Measurements from ENCODE around the gene ACAN.
A peak's percentile ranks its signal among the peaks of the same experiment; 100 is the strongest.
"Not testable (repeated sequence)": the region's sequence is repeated elsewhere in the genome, so short reads cannot be mapped to it uniquely, and the experiment has no call there.

Gene ACAN

DNA sequence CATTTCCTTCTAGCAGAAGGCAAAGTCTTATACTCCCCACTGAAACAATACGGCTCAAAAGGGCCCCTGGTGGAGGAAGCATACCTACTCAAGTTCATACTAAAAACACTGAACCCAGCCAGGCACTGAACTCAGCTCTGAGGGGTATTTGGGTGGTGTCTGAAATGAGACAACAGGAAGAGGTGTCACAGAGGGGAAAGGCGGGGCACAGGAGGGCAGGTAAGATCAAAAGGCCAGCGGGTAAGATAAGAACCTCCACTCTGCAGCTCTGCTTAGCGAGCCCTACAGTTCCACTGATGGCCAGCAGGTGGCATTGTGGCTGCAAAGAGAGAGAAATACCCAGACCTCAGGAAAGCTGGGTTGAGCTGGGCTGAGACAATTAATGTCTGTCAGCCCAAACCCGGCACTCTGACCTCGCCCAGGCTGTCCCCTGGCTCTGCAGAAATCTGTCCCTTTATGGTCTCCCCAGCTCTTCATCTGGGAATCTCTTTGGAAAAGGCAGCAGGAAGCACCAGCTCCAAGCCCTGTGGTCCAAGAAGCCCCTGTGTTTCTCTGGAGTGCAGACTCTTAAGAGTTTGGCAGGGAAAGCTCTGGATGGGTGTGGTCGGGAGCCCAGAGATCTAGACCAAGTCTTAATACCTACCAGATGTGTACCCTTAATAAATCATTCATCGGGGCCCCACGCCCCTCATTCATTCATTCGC lies 101.5 kb downstream of the ACAN start:
- DNase-seq: peak; percentile 93

DNA sequence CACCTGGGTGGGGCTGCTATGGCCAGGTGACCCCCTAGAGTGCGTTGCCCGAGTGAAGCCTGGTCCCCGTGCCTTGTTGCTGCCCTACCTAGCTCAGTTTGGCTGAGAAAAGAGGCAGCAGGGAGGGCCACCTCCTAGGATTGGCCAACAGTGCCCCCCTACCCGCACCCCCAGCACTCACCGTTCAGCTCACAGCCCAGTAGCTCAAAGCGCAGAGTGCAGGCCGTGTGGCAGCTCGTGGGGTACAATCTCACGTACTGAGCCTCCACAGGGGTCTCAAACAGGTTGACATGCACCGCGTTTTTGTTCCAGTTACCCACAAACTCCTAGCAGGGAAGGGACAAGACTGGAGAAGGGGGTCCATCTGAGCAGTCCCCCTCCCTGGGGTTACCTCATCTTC lies 102.3 kb downstream of the ACAN start:
- no peak for DNase-seq

DNA sequence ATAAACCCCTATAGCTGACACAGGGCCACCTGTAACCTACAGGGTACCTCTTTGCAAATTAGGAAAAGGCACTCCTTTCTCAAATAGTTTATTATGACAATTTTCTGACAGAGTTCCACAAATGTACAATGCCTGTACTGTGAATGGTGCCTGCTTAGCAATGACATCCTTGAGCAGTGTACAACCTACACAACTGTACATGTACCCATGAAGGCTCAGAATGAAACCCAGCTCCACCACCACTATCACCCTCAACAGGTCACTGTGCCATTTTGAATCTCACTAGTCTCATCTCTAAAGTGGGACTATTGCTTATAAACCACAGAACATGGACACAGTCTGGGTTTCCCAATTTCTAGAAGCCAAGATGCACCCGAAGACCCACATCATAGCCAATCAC lies 102.9 kb downstream of the ACAN start:
- DNase-seq: no peak

DNA sequence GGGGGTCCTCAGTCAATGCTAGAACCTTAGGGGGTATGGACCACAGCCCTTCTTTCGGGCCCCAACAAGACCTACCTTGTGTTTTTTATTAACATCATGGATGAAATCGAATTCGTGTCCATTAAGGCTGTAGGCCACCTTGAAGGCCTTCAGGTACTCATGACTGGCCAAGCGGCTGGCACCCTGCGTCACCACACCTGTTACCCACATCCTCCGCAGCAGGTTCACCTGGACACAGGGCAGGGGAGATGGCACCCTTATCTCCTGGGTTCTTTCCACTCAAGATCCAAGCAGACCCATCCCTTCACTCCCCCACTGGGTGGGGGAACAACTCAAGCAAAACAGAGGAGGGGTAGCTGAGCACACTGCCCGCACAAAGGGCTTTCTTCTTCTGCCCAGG lies 103.3 kb downstream of the ACAN start:
- no peak for DNase-seq

DNA sequence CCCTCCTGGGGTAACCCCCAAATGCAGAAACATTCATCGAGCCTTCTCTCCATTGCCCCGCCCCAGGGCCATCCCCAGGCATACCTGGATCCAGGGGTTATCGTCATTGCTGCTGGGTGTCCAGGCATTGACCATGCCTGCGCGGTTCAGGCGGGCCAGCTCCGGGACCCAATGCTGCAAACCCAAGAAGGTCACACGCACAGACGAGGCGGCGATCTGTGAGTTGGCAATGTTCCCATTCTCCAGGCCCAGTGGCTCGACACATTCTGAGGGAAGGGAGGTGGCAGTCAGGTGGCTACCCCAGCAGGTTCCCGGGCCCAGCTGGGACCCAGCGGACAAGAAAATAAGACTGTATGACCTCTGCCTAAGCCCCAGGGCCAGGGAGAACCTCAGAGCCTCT lies 103.9 kb downstream of the ACAN start:
- no peak for DNase-seq

DNA sequence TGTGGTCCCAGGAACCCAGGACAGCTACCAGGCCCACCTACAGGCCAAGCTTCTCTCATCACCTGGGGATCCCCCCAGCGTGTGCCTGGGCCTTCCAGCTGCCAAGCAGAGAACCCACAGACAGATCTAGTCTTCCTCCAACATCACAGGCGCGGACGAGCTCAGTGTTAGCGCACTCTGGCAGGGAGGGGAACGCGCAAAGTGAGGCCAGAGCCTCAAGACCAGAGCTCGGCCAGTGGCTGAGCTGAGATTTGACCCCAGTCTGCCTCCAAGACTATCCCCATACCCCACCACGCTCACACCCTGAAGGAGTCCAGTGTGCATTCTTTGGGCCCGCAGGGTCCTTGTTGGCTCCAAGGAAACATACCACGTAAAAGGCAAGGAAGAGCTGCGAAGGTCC lies 104.9 kb downstream of the ACAN start:
- DNase-seq: no peak

DNA sequence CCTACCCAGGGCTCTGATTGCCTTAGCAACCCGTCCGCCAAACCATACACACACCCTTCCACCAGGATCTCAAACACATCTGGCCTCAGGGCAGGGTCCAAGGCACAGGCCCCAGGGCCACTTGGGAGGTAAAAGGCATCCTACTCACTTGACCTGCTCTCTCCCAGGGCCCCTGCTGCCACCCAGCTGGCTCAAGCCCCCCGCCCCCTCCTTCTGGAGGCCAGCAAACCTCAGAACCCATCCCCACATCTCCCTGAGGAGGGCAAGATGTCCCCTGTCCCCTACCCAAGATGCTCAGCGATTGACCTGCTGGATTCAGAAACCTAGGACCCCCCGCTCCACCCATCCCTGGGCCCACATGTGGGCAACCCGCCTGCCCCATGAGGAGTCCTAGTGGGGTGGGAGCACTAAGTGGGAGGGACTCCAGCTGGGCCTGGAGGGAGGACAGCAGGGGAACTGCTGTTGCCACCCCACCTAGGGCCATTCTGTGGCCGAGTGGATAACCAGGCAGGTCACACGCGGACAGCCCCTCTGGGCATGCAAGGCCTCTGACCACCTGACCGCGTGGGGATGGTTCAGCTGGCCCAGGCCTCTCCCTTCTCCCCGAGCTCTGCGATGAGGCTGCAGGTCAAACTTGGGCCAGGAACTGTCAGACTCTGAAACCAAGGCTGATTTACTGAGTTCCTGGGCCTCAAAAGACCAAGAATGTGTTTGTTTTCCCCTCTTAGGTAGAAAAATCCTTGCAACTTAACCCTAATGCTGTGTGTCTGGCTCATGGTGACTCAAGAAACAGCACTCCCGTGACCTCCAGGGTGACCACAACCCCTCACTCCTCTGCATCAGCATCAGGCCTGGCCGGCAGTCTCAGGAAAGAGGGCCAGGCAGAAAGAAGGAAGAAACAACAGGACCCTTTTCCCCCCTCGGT lies 105.7 kb downstream of the ACAN start:
- DNase-seq: no peak

DNA sequence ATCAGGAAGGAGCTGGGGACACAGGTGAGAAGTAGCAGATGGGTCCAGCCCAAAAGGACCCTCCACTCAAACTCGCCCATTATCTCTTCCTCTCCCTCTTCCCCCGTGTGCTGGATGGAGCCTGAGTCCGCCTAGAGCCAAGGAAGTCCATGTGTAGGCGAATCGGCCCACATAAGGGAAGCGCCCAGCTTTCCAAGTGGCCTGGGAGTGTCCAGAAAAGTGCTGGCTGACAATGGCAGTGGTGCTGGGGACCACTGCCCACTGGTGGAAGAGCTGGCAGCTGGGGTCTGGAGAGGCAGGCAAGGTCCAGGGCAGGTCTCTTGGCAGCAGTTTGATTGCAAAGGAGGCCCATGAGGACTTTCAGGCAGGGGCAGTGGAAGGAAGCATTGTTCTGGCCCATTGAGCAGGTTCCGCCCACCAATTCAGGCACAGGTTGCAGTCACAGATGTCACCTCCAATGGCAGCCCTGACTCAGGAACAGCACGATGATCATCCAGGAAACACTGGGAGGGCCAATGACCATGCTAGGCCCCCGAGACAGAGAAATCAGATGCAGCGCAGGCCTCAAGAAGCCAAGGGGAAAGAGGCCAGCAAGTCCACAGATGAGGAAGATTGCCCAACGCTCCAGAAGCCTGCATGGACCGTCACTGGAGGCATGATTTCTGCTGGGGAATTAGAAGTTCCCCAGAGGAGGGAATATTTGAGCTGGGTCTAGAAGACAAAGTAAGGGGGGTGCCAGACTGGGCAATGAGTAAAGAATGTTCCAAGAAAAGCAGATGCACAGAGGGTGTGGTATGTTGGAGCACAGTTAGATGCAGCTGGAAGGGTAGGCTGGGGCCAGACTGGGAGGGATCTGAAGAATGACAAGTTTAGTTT lies 107.0 kb downstream of the ACAN start:
- no peak for DNase-seq

DNA sequence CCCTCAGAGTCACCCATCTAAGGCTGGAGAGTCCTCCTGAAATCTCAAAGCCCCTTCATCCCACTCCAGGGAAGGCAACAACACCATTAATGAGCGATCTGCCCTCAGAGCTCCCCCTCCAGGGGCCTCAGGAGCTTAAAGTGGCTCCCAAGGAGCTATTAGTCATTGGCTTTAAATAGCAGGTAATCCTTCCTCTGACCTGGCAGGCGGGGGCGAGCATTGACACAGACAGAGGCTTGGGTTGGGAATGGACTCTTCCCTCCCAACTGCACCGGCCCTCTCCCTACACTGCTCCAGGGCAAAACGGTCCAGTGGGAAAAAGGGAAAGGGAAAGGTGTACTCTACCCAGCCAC lies 108.5 kb downstream of the ACAN start:
- no peak for DNase-seq

DNA sequence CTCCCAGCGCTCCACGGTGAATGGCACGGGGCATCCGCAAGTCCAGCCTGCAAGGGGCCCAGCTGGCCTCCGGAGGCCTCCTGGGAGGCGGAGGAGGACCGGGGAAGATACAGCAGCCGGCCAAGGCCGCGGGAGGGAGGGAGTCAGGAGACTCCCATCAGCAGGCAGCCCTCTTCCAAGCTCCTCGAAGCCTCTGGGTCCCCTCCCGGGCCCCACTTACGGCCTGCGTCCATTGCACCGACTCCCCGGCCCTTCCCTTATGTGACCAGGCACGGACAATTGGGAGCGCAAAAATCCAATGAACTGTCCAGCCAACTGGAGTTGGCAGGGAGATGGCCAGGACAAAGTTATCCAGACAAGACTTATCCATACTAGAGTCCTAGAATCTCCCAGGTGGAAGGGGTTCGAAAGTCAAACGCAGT lies 109.3 kb downstream of the ACAN start:
- no peak for DNase-seq

DNA sequence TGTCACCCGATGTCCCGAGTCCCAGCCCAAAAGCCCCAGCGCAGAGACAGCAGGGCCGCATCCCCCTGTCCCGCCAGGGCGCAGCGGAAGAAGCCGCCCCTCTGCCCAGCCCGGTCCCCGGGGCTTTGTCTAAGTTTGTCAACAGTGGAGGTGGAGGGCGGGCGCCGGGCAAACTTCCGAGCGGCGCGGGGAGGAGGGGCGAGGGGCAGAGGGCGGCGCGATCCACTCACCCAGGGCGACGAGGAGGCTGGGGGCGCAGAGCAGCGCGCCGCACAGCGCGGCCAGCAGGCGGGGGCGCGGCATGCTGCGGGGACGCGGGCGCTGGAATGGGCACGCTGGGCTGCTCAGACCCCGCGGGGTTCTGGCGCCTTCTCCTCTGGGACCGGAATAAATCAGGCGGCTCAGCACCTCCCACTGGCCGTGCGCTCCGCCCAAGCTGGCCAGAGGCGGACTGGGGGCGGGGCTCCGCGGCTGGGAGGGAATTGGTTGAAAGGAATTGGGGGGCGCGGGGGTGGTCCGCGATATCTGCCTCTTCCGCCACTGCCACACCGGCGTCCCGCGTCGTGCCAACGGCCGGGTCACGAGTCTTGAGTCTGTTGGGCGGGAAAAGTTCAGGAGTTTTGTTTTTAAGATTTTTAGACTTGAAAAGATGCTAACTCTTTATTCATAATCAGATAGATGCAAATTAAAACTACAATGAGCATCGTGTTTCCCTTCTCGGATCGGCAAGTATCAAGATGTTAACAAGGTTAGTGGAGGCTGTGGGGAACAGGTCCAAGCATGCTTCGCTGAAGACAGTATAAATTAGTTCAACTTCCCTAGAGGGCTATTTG lies 110.0 kb downstream of the ACAN start, which contains the start of gene MFGE8:
Gene MFGE8 (minus strand): TSS at position 363 of the 833 bp plus-strand sequence. CDS start 60 bp downstream, at position 303.
- DNase-seq: peak; percentile 59

DNA sequence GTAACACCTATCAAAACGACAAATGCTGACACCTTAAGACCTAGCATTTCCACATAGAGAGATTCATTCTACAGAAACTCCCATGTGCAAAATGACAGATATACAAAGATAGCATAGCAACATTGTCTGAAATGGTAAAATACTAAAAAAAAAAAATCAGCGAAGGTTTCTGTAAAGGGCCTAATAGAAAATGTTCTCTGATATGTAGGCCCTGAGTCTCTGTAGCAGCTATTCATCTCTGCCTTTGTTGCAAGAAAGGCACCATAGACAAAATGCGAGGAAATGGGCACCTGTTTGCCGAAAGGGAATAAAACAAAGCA lies 110.6 kb downstream of the ACAN start:
- DNase-seq: no peak

DNA sequence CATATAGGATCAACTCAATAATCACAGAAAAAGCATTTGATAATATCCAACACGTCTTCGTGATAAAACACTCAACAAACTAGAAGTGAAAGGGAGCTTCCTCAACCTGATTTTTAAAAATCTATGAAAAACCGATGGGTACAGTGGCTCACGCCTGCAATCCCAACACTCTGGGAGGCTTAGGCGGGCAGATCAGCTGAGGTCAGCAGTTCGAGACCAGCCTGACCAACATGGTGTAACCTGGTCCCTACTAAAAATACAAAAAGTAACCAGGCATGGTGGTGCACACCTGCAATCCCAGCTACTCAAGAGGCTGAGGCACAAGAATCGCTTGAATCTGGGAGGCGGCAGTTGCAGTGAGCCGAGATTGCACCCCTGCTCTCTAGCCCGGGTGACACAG lies 112.1 kb downstream of the ACAN start:
- no peak for DNase-seq

DNA sequence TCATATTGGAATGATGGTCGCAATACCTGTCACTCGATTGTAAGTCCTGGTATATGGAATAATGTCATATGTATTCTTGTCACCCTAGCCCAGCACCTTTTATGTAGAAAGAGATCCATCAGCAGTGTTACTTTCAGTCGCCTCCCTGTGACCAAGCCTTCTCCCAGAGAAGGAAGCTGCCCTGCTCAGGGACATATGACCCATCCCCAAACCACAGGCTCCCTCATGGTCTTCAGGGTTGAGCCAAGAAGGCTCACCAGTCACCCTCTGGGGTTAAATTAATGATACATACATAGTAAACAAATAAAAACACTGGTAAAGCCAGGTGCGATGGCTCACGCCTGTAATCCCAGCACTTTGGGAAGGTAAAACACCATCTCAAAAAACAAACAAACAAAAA lies 114.5 kb downstream of the ACAN start:
- DNase-seq: no peak

DNA sequence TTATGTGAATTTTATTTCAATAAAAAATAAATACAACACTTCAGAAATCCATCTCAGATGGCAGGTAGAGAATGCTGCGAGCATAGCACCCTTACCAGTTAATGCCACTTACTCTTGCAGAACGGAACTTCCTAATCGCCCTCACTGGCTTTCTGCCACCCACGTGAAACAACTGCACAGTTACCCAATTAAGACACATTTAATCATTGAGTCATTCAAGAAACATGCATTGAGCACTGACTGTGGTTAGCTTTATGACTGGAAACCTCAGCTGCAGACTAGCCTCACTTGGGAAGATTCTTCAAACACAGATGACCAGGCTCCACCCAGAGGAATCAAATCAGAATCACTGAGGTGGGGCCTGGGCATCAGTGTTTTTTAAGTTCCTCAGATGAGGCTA lies 115.5 kb downstream of the ACAN start:
- no peak for DNase-seq

DNA sequence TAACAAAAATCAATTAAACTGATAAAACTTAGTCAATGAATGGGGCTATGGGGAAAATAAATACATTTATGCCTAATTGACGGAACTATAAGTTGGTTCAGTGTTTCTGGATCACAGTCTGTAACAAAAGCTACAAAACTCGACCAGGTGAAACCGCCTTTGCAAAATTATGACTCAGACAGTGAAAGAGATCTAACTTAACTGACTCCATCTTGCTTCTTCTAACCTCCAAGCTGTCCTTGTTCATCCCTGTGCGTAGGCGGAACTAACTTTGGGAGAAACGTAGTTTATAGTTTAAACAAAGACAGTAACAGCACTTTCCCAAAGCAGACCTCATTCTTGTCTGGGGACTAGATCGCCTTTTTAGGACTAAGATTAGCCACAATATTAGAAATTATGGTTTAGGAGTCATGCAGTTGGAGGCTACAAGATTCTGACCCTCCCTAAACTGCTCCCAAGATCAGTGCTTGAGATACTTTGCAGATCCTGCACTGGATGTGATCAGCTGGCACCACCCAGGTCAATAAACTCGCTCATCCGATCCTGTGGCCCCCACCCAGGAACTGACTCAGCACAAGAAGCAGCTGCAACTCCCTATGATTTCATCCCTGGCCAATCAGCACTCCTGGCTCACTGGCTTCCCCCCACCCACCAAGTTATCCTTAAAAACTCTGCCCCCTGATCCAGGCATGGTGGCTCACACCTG lies 117.1 kb downstream of the ACAN start:
- DNase-seq: no peak

DNA sequence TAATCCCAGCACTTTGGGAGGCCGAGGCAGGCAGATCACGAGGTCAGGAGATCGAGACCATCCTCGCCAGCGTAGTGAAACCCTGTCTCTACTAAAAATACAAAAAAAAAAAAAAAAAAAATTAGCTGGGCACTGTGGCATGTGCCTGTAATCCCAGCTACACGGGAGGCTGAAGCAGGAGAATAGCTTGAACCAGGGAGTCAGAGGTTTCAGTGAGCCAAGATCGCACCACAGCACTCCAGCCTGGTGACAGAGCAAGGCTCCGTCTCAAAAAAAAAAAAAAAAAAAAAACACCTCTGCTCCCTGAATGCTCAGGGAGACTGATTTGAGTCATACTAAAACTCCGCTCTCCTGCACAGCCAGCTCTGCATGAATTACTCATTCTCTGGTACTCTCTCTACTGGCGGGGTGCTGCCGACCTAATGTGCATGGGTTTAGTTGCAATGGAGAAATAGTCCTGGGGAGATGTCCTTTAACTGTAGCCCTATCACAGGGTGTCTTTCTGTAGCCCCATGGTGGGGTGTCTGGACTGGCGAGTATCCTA lies 117.7 kb downstream of the ACAN start:
- DNase-seq: not testable (repeated sequence)

All from CD4-positive, alpha-beta T cell treated with Interferon gamma for 1 hour (primary cell).